ENCODE results near the gene TIMELESS.

DNA sequence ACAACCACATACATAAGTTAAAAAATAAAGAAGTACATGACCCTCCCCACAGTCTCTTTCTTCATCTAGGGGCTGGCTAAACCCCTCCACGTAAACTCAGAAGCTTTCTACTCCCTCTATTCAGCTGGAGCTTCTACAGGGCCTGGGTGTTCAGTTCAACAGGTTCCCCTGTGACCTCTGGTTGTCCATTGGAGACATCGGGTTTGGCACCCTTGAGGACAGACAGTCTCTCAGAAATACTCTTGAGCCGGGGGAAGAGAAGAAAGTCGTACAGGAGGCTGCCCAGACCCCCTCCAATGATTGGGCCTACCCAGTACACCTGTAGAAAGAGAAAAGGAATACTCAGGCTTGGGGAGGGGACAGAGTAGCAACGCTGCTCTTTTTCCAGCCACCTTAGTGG lies 1.9 kb upstream of the TIMELESS start:
- TF ChIP-seq, protein P1, sequence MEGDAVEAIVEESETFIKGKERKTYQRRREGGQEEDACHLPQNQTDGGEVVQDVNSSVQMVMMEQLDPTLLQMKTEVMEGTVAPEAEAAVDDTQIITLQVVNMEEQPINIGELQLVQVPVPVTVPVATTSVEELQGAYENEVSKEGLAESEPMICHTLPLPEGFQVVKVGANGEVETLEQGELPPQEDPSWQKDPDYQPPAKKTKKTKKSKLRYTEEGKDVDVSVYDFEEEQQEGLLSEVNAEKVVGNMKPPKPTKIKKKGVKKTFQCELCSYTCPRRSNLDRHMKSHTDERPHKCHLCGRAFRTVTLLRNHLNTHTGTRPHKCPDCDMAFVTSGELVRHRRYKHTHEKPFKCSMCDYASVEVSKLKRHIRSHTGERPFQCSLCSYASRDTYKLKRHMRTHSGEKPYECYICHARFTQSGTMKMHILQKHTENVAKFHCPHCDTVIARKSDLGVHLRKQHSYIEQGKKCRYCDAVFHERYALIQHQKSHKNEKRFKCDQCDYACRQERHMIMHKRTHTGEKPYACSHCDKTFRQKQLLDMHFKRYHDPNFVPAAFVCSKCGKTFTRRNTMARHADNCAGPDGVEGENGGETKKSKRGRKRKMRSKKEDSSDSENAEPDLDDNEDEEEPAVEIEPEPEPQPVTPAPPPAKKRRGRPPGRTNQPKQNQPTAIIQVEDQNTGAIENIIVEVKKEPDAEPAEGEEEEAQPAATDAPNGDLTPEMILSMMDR (conservative IDR thresholded peaks at IDR 0.05; ENCODE audit: low read length) = no peak
- TF ChIP-seq EZH2phosphoT487 (IDR thresholded peaks at IDR 0.05; ENCODE audit: borderline replicate concordance, low read depth, low read length) = no peak

Measured in OCI-LY7 (cell line).